ENCODE data around the gene GJD3.

Gene GJD3

GRCh38 chr17:40333781-40334448 is 30.6 kb downstream of the GJD3 start:
- Histone ChIP-seq H3K4me3 (ENCODE audit: low read length) (no peak overlapping the region), H3K36me3 (ENCODE audit: control insufficient read depth, insufficient read depth, low read length, severe bottlenecking) (peaks cover 10% of the 10 kb centered on the region), H3K4me1 (ENCODE audit: control insufficient read depth, insufficient read depth, low read length) (peaks cover 66% of the 10 kb centered on the region), H3K9ac (ENCODE audit: low read length) (peak overlapping the region; percentile 77), H3K27me3 (replicated peaks; ENCODE audit: control insufficient read depth, insufficient read depth, low read length) (no peaks in the 10 kb centered on the region), H3K9me3 (ENCODE audit: control insufficient read depth, low read length) (no peaks in the 10 kb centered on the region)
- no peak for DNase-seq (ENCODE audit: low read depth)

DNA sequence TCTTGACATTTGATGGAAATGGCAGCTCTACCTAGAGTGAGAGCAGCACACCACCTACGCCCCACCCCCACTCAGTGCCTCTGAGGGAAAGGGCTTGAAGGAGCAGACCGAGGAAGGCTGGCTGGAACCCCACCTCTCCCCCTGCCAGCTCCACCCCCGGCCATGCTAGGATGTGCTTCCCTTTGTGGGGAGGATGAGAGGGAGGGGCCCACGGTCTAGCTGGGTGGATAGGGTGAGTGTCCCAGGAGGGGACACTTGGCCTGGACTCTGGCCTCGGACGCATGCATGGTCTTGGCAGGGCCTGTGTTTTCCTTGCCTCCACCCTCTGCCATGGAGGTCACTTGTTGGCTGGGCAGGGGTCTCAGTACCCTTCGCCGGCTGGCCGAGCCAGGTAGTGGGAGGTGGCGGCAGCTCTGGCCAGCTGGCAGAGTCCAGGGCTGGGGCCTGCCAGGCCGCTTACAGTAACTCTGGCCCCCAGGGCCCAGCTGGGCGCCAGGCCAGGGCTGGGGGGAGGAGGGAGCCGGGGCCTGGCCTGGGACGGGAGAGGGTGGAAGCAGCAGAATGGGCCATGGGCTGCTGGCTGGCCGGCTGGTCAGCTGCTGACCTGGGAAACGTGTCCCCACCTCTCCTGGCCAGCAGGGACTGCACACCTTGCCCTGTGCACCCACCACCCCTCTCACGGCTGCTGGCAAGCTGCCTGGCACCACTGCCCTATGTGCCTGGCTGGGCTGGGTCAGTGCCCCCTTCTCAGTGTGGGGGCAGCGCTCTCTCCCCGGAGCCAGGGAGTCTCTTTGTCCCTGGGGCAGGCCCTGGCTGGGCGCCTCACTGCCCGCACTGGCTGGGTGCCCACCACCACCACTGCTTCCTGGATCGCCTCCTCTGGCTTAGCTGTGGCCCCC is 32.5 kb downstream of the GJD3 start:
- H3K36me3 ChIP-seq (ENCODE audit: control insufficient read depth, insufficient read depth, low read length, severe bottlenecking): peaks cover 10% of the 10 kb centered on the region
- H3K4me1 ChIP-seq (ENCODE audit: control insufficient read depth, insufficient read depth, low read length): peaks cover 85% of the 10 kb centered on the region
- H3K9ac ChIP-seq (ENCODE audit: low read length): peak overlapping the region; percentile 77
- no peaks in the 10 kb centered on the region for H3K9me3 ChIP-seq (ENCODE audit: control insufficient read depth, low read length)
- no peaks in the 10 kb centered on the region for H3K27me3 ChIP-seq (replicated peaks; ENCODE audit: control insufficient read depth, insufficient read depth, low read length)
- H3K4me3 ChIP-seq (ENCODE audit: low read length): peak overlapping the region; percentile 55
- DNase-seq (ENCODE audit: low read depth): peak; percentile 57

DNA sequence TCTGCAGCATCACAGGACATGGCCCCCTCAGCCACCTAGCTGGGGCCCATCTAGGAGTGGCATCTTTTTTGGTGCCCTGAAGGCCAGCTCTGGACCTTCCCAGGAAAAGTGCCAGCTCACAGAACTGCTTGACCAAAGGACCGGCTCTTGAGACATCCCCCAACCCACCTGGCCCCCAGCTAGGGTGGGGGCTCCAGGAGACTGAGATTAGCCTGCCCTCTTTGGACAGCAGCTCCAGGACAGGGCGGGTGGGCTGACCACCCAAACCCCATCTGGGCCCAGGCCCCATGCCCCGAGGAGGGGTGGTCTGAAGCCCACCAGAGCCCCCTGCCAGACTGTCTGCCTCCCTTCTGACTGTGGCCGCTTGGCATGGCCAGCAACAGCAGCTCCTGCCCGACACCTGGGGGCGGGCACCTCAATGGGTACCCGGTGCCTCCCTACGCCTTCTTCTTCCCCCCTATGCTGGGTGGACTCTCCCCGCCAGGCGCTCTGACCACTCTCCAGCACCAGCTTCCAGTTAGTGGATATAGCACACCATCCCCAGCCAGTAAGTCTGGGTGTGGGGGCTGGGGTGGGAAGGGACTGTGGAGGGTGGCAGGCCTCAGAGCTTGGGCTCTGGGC is 33.6 kb downstream of the GJD3 start:
- H3K4me3 ChIP-seq (ENCODE audit: low read length): peak overlapping the region; percentile 55
- no peaks in the 10 kb centered on the region for H3K9me3 ChIP-seq (ENCODE audit: control insufficient read depth, low read length)
- no peaks in the 10 kb centered on the region for H3K27me3 ChIP-seq (replicated peaks; ENCODE audit: control insufficient read depth, insufficient read depth, low read length)
- H3K4me1 ChIP-seq (ENCODE audit: control insufficient read depth, insufficient read depth, low read length): peaks cover 94% of the 10 kb centered on the region
- H3K36me3 ChIP-seq (ENCODE audit: control insufficient read depth, insufficient read depth, low read length, severe bottlenecking): peaks cover 10% of the 10 kb centered on the region
- peak overlapping the region; percentile 19 for H3K9ac ChIP-seq (ENCODE audit: low read length)
- no peak for DNase-seq (ENCODE audit: low read depth)

- peak overlapping the region; percentile 19 for H3K9ac ChIP-seq (ENCODE audit: low read length)
- no peak for DNase-seq (ENCODE audit: low read depth)
- no peaks in the 10 kb centered on the region for H3K27me3 ChIP-seq (replicated peaks; ENCODE audit: control insufficient read depth, insufficient read depth, low read length)
- H3K4me1 ChIP-seq (ENCODE audit: control insufficient read depth, insufficient read depth, low read length): peaks cover 94% of the 10 kb centered on the region
- H3K36me3 ChIP-seq (ENCODE audit: control insufficient read depth, insufficient read depth, low read length, severe bottlenecking): peaks cover 10% of the 10 kb centered on the region
- no peaks in the 10 kb centered on the region for H3K9me3 ChIP-seq (ENCODE audit: control insufficient read depth, low read length)
- no peak overlapping the region for H3K4me3 ChIP-seq (ENCODE audit: low read length)
These were observed 34.4 kb downstream of the GJD3 start for GRCh38 chr17:40329839-40330794.

- no peak for DNase-seq (ENCODE audit: low read depth)
- Histone ChIP-seq H3K9me3 (ENCODE audit: control insufficient read depth, low read length) (no peaks in the 10 kb centered on the region), H3K36me3 (ENCODE audit: control insufficient read depth, insufficient read depth, low read length, severe bottlenecking) (peaks cover 10% of the 10 kb centered on the region), H3K27me3 (replicated peaks; ENCODE audit: control insufficient read depth, insufficient read depth, low read length) (no peaks in the 10 kb centered on the region), H3K4me1 (ENCODE audit: control insufficient read depth, insufficient read depth, low read length) (peaks cover 89% of the 10 kb centered on the region), H3K4me3 (ENCODE audit: low read length) (no peak overlapping the region), H3K9ac (ENCODE audit: low read length) (peak overlapping the region; percentile 14)
These were observed 36.2 kb downstream of the GJD3 start for GRCh38 chr17:40328386-40328766.

DNA sequence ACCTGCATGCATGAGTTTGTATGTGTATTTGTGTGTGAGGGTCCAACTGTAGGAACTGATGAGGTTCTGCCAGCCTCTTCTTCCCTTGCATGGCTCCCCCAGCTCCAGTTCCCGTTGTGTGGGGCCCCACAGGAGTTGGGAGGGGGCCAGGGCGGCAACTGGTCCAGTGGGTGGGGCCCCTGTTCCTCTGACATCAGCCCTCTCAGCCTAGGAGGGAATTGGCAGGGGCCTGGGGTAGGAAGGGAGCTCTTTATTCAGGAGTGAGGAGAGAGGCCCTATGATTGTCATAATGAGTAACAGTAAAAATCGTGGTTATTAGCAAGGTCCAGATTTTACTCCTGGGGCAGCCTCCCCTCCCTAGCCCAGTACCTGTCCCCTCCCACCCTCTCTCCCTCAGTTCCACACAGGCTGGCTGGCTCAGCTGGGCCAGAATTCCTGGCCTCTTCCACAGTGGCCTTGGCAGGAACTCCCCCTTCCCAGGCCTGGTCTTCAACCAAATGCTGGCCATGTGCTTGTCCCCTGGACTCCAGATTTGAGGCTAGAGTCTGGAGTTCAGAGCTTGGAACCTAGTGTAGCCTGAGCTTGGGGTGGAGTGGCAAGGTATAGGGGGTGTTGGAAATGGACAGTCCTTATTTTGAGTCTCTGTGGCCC is 36.7 kb downstream of the GJD3 start:
- peaks cover 10% of the 10 kb centered on the region for H3K36me3 ChIP-seq (ENCODE audit: control insufficient read depth, insufficient read depth, low read length, severe bottlenecking)
- no peaks in the 10 kb centered on the region for H3K27me3 ChIP-seq (replicated peaks; ENCODE audit: control insufficient read depth, insufficient read depth, low read length)
- H3K4me3 ChIP-seq (ENCODE audit: low read length): peak overlapping the region; percentile 58
- no peak for DNase-seq (ENCODE audit: low read depth)
- peak overlapping the region; percentile 14 for H3K9ac ChIP-seq (ENCODE audit: low read length)
- peaks cover 89% of the 10 kb centered on the region for H3K4me1 ChIP-seq (ENCODE audit: control insufficient read depth, insufficient read depth, low read length)
- no peaks in the 10 kb centered on the region for H3K9me3 ChIP-seq (ENCODE audit: control insufficient read depth, low read length)

- Histone ChIP-seq H3K4me3 (ENCODE audit: low read length) (peak overlapping the region; percentile 58), H3K27me3 (replicated peaks; ENCODE audit: control insufficient read depth, insufficient read depth, low read length) (no peaks in the 10 kb centered on the region), H3K4me1 (ENCODE audit: control insufficient read depth, insufficient read depth, low read length) (peaks cover 89% of the 10 kb centered on the region), H3K36me3 (ENCODE audit: control insufficient read depth, insufficient read depth, low read length, severe bottlenecking) (peaks cover 10% of the 10 kb centered on the region), H3K9me3 (ENCODE audit: control insufficient read depth, low read length) (no peaks in the 10 kb centered on the region), H3K9ac (ENCODE audit: low read length) (peak overlapping the region; percentile 61)
- no peak for DNase-seq (ENCODE audit: low read depth)
These were observed 37.2 kb downstream of the GJD3 start for GRCh38 chr17:40327244-40327729.

DNA sequence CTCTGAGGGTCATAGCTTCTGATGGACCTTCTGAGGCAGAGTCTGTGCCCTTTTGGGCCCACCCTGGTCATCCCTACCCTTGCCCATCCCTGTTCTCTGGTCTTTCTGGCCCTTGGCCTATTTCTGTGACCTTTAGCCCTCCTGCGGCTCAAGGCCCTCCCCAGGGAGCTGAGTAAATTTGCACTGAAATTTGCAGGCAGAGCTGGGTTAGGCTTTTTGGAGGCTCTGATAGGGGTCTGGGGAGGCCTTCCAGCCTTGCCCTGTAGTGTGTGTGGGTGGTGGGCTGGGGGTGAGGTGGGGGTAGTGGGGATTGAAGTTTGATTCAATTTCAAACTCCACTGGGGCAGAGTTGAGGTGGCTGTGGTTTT is 37.7 kb downstream of the GJD3 start:
- Histone ChIP-seq H3K27me3 (replicated peaks; ENCODE audit: control insufficient read depth, insufficient read depth, low read length) (no peaks in the 10 kb centered on the region), H3K4me3 (ENCODE audit: low read length) (peak overlapping the region; percentile 58), H3K9ac (ENCODE audit: low read length) (peak overlapping the region; percentile 61), H3K36me3 (ENCODE audit: control insufficient read depth, insufficient read depth, low read length, severe bottlenecking) (peaks cover 10% of the 10 kb centered on the region), H3K4me1 (ENCODE audit: control insufficient read depth, insufficient read depth, low read length) (peaks cover 89% of the 10 kb centered on the region), H3K9me3 (ENCODE audit: control insufficient read depth, low read length) (no peaks in the 10 kb centered on the region)
- DNase-seq (ENCODE audit: low read depth): no peak

DNA sequence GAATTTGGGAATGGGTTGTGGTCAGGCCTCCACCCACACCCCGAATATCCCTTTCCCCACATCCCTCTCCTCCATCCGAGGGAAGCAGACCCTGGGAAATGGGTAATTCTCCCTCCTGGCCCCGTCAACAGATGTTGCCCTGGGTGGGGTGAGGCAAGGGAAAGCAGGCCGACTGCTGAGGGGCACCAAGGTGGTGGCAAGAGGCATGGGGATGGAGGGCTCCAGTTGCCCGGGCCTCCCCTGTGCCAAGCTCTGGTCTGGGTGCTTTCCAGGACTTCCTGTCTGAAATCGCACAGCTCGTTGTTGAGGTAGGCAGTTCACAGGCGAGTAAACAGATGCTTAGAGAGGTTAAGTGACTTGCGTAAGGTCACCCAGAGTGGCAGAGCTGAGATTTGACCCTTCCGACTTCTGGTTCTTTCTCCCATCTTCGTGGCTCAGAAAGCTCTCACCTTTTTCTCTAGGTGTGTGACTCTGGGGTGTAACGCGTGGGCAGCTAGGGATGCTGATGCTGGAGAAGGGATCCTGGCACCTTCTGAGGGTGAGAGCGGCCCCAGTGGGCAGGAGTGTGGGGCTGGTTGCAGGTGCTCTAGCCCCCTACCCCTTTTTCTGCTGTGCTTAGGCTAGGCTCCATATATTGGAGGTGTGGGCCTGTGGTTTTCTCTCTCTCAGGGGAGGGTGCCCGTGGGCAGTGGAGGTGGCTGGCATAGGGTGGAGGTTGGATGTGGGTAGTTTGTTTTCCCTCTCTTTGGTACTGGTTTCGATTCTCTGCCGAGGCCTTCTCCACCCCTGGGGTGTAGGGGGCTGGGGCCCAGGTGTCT is 38.3 kb downstream of the GJD3 start:
- Histone ChIP-seq H3K9me3 (ENCODE audit: control insufficient read depth, low read length) (no peaks in the 10 kb centered on the region), H3K4me1 (ENCODE audit: control insufficient read depth, insufficient read depth, low read length) (peaks cover 89% of the 10 kb centered on the region), H3K9ac (ENCODE audit: low read length) (peak overlapping the region; percentile 2), H3K4me3 (ENCODE audit: low read length) (peak overlapping the region; percentile 15), H3K27me3 (replicated peaks; ENCODE audit: control insufficient read depth, insufficient read depth, low read length) (no peaks in the 10 kb centered on the region), H3K36me3 (ENCODE audit: control insufficient read depth, insufficient read depth, low read length, severe bottlenecking) (peaks cover 6% of the 10 kb centered on the region)
- DNase-seq (ENCODE audit: low read depth): no peak

Measured in adipocyte (in vitro differentiated cells).